Measurements from ENCODE around the gene DHX40.
A peak's percentile ranks its signal among the peaks of the same experiment; 100 is the strongest.
"Not testable (repeated sequence)": the region's sequence is repeated elsewhere in the genome, so short reads cannot be mapped to it uniquely, and the experiment has no call there.

Gene DHX40

GRCh38 chr17:59565959-59566324 is 532 bp downstream of the DHX40 start:
- DNase-seq, result no peak

- not testable (repeated sequence) for DNase-seq
These were observed 3.7 kb downstream of the DHX40 start for GRCh38 chr17:59569151-59569550.

DNA sequence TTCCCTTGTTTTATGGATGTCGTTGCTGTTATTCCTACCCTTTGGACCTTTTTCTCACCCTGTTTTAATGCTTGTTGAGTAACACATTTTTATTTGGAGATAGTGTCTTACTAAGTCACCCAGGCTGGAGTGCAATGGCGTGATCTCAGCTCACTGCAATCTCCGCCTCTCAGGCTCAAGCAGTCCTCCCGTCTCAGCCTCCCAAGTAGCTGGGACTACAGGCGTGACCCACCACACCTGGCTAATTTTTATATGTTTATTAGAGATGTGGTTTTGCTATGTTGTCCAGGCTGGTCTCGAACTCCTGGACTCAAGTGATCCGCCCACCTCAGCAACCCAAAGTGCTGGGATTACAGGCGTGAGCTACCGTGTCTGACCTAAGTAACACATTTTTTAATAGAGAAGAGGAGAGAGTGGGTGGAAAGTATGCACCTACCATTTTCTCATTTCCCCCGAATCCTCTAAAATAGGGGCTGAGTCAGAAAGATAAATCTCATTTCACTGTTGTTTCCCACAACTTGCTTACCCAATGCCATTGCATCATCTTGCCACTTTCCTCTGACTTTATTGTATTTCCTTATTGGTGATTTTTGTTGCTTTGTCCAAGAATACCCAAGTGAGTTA is 7.0 kb downstream of the DHX40 start:
- no peak for DNase-seq

DNA sequence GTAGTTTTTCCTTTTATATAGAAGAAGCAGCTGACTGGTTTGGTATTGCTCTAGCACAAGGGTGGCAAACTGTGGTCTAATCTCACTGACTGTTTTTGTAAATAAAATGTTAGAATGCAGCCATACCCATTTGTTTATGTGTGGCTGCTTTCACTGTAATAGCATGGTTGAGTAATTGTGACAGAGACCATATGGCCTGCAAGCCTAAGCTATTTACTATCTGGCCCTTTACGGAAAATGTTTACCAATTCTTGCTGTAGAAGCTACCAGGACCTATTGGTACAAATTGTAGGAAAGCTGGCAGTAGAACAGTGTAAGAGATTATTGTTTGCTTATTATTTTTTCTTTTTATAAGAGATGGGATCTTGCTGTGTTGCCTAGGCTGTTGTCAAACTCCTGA is 18.8 kb downstream of the DHX40 start:
- not testable (repeated sequence) for DNase-seq

DNA sequence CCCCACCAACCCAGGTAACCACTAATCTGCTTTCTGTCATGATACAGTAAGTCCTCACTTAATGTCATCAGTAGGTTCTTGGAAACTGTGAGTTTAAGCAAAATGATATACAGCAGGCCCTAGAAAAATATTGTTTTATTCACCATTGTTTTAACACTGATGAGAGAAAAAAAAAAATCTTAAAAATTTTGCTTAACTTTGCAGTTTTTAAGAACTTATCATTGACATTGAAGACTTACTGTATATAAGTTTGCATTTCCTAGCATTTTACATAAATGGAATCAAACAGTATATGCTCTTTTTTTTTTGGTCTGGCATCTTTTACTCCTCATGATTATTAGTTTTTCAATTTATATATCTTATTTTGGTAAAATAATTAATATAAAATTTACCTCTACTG is 34.8 kb downstream of the DHX40 start:
- no peak for DNase-seq

DNA sequence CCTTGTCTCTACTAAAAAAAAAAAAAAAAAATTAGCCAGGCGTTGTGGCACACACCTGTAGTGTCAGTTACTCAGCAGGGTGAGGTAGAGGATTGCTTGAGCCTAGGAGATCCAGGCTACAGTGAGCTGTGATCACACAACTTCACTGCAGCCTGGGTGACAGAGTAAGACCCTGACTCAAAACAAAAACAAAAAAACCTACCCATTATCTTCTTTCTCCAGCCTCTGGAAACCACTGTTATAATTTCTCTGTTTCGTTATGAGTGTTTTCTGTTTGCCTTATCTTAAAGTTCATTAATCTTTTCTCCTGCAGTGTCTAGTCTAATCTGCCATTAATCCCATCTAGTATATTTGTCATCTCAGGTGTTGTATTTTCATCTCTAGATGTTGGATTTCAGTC is 35.7 kb downstream of the DHX40 start:
- no peak for DNase-seq

DNA sequence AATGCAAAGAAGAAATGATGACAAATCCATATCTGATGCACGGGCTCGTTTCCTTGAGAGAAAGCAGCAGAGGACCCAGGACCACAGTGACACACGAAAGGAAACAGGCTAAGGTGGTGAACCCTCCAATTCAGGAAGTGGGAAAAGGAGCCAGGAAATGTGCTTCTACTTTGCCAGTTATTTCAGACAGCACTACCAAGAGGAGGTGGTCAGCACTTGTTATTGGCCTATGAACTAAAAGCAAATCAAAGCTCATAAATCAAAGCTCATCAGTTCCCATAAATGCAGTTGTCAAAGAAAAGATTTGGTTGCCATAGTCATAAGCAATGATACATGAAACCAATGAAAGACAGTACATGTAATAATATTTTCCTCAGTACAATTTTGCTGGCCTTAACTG is 41.7 kb downstream of the DHX40 start:
- no peak for DNase-seq

GRCh38 chr17:59607817-59608403 is 42.5 kb downstream of the DHX40 start:
- DNase-seq, result no peak

- no peak for DNase-seq
These were observed 46.1 kb downstream of the DHX40 start for GRCh38 chr17:59611503-59611902.

GRCh38 chr17:59616253-59616920 is 51.0 kb downstream of the DHX40 start:
- DNase-seq, result no peak

GRCh38 chr17:59617156-59617732 is 51.8 kb downstream of the DHX40 start:
- DNase-seq, result no peak

DNA sequence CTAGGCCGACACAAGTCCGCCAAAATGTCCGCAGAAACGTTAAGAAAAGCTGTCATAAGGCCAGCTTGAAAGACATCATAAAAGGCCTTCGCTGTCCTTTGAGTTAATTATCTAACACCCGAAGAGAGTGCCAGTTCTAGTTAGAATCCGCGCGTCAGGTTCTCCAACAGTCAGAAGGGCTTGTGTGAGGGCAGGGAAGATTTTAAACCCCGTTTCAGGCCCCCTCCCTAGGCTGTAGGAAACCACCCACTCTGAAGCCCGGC is 53.6 kb downstream of the DHX40 start:
- DNase-seq, result no peak

- DNase-seq, result peak; percentile 92
These were observed 54.1 kb downstream of the DHX40 start, which contains the start of gene CLTC for GRCh38 chr17:59619298-59620063. Gene CLTC (plus strand): TSS chr17:59619895. CDS start chr17:59620132, 237 bp downstream.

- no peak for DNase-seq
These were observed 54.6 kb downstream of the DHX40 start for GRCh38 chr17:59620064-59620359.

GRCh38 chr17:59620518-59621259 is 55.3 kb downstream of the DHX40 start:
- no peak for DNase-seq

GRCh38 chr17:59621771-59622170 is 56.4 kb downstream of the DHX40 start:
- no peak for DNase-seq

DNA sequence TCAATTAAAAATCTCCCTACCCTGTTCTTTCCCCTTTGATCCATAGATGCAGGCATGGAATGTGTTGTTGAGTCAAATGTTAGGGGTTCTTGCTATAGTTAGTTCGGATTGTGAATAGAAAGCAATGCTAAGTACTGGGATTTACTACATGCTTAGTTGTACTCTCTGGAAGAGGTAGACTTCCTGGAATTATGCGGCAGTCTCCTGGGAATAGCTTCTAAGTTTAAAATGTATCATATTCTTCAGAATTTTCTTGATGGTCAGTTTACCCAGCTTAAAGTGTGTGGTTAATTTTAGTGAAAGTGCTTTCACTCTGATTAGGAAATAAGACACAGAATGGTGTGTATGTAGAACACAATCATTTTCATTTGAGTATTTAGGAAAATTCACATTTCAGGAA is 57.7 kb downstream of the DHX40 start:
- no peak for DNase-seq

DNA sequence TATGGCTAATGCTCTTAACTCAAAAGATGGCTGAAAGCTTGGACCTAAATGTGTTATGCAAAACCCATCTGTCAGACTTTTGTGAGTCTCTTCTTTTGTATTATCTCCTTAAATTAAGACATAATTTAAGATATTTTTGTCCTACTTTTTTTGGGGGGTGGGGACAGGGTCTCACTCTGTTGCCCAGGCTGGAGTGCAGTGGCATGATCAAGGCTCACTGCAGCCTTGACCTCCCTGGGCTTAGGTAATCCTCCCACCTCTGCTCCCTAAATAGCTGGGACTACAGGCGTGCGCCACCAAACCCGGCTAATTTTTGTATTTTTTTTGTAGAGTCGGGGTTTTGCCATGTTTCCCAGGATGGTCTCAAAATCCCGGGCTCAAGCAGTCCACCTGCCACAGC is 61.3 kb downstream of the DHX40 start:
- no peak for DNase-seq

DNA sequence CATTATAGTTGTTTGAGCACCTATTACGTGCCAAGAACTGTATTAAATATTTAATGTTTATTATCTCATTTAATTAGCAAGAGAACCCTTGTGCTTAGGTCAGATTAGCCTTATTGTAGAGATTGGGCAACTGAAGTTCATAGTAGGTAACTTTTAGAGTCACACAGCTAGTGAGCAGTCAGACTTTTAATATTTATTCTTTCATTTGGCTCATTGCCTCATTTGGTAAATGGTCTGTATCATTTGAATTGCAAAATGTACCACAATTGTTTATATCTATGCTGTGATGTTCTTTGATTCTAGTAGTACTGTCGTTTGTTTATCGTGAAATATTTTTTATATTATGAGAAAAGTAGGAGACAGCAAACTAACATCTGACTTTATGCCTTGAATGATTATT is 61.9 kb downstream of the DHX40 start:
- DNase-seq, result no peak

DNA sequence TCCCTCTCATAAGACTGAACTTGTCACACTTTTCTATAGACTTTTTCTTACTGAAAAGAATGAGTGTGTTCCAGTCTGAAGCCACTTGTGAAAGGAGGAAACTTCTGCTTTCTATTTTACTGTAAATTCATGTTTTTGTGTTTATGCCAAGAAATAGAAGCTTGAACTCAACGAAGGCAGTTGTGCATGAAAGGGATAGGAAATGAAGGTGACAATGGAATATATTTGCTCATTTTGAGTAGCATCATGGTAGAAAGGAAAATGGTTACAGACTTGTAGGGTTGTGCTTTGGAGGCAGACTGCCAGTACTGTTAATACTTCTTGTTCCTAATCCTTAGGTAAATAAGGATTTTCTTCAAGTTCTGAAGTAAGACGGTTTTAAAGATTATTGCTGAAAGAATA is 62.4 kb downstream of the DHX40 start:
- no peak for DNase-seq

DNA sequence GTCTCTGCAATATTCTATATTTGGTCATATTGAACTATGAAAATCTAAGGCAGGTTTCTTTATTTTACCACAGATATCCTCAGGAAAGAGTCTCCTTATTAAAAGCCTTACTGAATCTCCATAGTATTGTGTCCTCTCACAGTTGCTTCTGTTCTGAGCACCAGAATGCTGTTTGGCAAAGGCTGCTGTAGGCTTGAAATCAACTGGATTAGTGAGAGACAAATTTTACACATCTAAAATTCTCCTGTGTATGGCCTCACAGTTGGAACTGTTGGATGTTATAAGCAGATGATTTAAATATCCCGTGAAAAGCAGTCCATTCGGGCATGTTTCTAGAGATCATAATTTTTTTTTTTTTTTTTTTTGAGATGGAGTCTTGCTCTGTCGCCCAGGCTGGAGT is 63.8 kb downstream of the DHX40 start:
- no peak for DNase-seq

DNA sequence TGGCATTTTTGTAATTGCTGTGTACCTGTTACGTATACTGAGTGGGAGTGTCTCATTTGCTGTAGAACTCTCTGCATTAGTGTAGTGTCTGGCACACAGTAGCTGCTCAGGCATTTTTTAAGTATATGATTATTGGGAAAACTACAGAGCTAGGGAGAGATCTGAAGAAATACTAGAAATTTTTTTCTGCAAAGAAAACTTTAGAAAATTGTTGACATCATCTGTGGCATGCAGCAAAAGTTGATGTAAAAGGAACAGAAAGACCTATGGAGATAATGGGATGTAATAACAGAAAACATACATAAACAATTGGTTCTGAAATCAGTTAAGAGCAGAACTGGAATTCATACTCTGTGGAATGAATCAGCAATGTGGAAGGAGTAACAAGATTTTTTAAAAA is 65.9 kb downstream of the DHX40 start:
- no peak for DNase-seq

GRCh38 chr17:59632398-59632797 is 67.0 kb downstream of the DHX40 start:
- no peak for DNase-seq
